GM19452 (cell line): ENCODE data around the gene PGAM1.
"Not testable (repeated sequence)": the region's sequence is repeated elsewhere in the genome, so short reads cannot be mapped to it uniquely, and the experiment has no call there.

Experiments
- ATAC-seq: cut with Tn5 transposase; IDR thresholded peaks from one replicate; pipeline ENCODE4 v1.9.1; 2021; ENCODE audit not compliant: unreplicated experiment

The PGAM1 gene

GRCh38 chr10:97407211-97407951 is 18.6 kb upstream of the PGAM1 start:
- peak; percentile 93 for ATAC-seq

- ATAC-seq = no peak
Observed at GRCh38 chr10:97407952-97408248, 18.1 kb upstream of the PGAM1 start.

DNA sequence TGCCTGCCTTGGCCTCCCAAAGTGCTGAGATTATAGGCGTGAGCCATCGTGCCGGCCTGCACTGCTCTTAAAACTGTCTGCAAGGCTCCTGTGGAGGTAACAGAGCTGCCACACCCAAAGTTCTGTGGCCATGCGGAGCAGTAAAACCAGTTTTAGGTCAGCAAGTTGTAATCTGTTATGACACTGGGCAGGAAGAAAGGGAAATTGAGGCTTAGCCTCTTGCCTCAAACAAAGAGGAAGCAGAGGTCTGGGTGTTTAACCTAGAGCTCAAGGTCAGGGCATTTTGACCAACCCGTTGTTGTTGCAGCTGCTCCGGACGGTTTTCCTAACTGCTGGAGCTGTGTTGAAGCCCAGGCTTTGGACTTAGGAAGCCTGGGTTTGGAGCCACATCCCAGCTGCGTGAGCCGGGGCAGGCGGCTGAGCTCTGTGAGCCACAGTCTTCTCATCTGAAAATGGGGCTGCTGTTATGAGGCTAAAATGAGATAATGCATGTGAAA is 17.4 kb upstream of the PGAM1 start:
- no peak for ATAC-seq

- ATAC-seq = no peak
Observed at GRCh38 chr10:97411406-97411805, 14.6 kb upstream of the PGAM1 start.

DNA sequence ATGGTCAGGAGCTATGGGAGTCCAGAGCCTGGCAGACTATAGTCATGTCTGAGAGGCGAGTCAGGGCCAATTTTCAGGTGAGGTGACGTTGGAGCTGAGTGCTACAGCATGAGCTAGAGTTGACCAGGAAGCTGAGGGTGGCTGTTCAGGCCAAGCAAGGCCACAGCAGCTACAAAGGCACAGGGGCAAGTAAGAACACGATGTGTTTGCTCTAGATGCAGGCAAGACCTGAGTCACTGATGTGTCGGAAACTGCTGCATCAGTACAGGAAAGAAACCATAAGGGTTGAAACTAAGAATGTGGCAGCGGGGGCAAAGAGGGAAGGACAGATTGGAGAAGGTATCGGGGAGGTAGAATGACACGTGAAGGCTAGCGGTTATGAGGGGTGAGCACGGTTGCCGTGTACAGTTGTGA is 13.1 kb upstream of the PGAM1 start:
- ATAC-seq = no peak

- ATAC-seq = no peak
Observed at GRCh38 chr10:97416565-97416964, 9.4 kb upstream of the PGAM1 start.

GRCh38 chr10:97423757-97424098 is 2.3 kb upstream of the PGAM1 start:
- ATAC-seq = not testable (repeated sequence)

DNA sequence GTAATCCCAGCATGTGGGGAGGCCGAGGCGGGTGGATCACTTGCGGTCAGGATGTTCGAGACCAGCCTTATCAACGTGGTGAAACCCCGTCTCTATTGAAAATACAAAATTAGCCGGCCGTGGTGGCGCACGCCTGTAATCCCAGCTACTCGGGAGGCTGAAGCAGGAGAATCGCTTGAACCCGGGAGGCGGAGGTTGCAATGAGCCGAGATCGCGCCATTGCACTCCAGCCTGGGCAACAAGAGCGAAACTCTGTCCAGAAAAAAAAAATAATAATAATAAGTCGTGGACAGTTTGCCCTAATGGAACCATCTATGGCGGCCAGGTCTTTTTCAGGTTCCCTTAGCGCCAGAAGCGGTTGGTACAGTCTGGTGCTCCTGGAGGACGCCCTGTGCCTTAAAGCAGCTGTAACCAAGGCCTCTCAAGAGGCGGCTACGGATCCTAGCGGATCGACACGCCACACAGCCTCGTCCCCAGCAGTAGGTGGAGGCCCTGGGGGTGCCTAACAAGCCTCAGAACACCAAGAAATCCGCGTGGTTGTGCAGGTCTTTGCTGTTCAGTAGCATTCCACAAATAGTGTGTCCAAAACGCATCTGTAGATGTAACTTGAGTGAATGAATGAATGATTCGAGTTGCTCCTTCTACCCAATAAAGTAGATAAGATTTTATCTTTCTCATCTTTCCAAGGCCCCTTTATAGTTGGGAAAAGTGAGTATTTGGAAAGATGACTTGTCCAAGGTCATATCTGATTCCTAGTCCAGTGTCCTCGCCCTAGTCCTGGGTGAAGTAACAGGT is 982 bp downstream of the PGAM1 start:
- ATAC-seq = no peak

DNA sequence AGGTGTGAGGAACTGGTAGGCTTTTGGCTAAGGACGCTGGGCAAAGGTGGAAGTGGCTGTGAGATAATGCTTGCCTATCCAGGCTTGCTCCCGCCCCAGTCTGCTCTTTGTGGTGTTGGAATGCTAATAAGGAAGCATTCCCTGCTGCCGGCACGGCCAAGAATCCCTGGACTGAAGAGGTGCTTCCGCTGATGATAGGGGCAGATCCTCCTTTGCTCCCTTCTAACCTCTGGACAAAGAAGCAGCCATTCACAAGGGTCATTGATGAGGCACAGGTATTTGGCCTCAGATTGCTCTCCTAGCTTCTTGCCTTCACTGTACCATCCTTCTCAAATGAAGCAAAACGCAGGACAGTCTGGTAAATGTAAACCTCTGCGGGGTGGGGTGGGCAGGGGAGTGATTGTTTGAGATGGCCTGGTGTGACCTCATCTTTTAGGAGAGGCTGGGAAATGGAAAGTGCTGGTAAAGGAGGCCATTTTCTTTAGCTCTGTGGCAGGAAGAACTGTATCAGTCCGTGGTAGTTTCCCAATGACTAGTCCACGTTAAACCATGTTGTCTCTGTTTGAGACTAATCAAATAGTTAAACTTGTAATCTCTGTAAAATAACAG is 1.7 kb downstream of the PGAM1 start:
- no peak for ATAC-seq

GRCh38 chr10:97428572-97428981 is 2.6 kb downstream of the PGAM1 start:
- no peak for ATAC-seq

DNA sequence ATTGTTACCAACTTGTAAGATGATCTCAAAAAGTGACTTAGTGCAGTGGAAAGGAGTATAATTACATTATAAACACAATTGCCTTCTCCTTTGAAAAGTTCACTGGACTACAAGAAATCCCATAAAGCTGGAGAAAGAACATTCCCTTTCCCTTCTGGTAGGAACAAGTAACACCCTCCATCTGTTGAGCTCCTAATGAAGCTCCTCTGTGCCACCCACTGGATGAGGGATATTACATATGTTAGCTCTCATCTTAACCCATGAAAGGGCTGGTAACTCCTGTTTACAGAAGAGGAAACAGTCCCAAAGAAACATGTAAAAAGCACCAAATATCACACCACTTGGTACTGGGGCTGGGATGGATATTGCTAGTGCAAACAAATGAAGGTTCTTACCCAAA is 8.1 kb downstream of the PGAM1 start:
- no peak for ATAC-seq

GRCh38 chr10:97434557-97434956 is 8.6 kb downstream of the PGAM1 start:
- ATAC-seq = no peak

GRCh38 chr10:97435211-97435610 is 9.2 kb downstream of the PGAM1 start:
- ATAC-seq = no peak

GRCh38 chr10:97442277-97442676 is 16.3 kb downstream of the PGAM1 start:
- no peak for ATAC-seq

- no peak for ATAC-seq
Observed at GRCh38 chr10:97444212-97444611, 18.2 kb downstream of the PGAM1 start.

- peak; percentile 3 for ATAC-seq
Observed at GRCh38 chr10:97445357-97445721, 19.3 kb downstream of the PGAM1 start.

- ATAC-seq = peak; percentile 95
Observed at GRCh38 chr10:97445722-97446639, 20.0 kb downstream of the PGAM1 start, which contains the start of the genes EXOSC1 and ZDHHC16. TSS of gene EXOSC1 (minus strand) at chr10:97446006. CDS start at chr10:97445985, 21 bp downstream. TSS of gene ZDHHC16 (plus strand) at chr10:97446175. CDS start at chr10:97451676, 5,501 bp downstream.

GRCh38 chr10:97450828-97451227 is 24.8 kb downstream of the PGAM1 start:
- ATAC-seq = no peak

- no peak for ATAC-seq
Observed at GRCh38 chr10:97451605-97452004, 25.6 kb downstream of the PGAM1 start.

DNA sequence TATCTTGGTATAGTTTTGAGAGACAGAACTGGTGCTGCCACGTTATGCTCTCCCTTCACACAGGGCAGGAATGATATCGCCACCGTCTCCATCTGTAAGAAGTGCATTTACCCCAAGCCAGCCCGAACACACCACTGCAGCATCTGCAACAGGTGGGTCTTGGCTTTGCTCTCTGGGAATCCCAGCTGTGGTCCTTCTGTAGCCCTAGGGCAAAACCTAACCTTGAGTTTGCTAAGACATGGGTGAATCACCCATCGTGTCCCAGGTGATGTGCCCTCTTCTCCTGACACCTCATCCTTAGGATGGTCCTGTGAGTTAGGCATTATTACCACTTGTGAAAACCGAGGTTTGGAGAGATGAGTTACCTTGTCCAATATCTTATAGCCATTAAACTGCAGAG is 26.4 kb downstream of the PGAM1 start:
- ATAC-seq = no peak
